Peyer's patch (tissue), 4 donors: ENCODE measurements around the gene RNASEH1. TPM values are rescaled to one million over a fixed set of nuclear protein-coding genes. Genes with fewer than 3 reads are reported as not detected.
A peak's percentile ranks its signal among the peaks of the same experiment; 100 is the strongest.

Source experiments
- DNase-seq, 3 donors: peaks; one replicate each; pipeline ENCODE4 v3.0.0-alpha.2; 2017 to 2019
- H3K27ac ChIP-seq, 4 donors: fragments of 200-600 bp; sonication (generic); one replicate each; pipeline ENCODE4 v1.5.1; 2016 to 2019
- H3K27me3 ChIP-seq, 2 donors: fragments of 200-600 bp; sonication (generic); one replicate each; pipeline ENCODE4 v1.5.1; 2019
- H3K36me3 ChIP-seq, 3 donors: fragments of 200-600 bp; sonication (generic); one replicate each; pipeline ENCODE4 v1.5.1; 2016 to 2019
- H3K4me1 ChIP-seq, 4 donors: fragments of 200-600 bp; sonication (generic); one replicate each; pipeline ENCODE4 v1.5.1; 2016 to 2019
- H3K4me3 ChIP-seq, 4 donors: fragments of 200-600 bp; sonication (generic); 1 replicate in 3 of 4; 2 replicates in 1 of 4; pipeline ENCODE4 v1.5.1; 2016 to 2019; ENCODE audit warnings: mild to moderate bottlenecking in 1 of 4
- H3K9me3 ChIP-seq, 4 donors: fragments of 200-600 bp; sonication (generic); one replicate each; pipeline ENCODE4 v1.5.1; 2016 to 2019; ENCODE audit warnings: mild to moderate bottlenecking in 1 of 4
- CTCF ChIP-seq, 6 experiments: fragments of 450-650 bp in 4 of 6; fragments of 200-600 bp in 2 of 6; sonication (generic) in 1 of 6; IDR thresholded peaks; one replicate each; pipeline ENCODE4 v1.5.1; 2017 to 2019; ENCODE audit warnings: antibody characterized with exemption in 6 of 6, mild to moderate bottlenecking in 3 of 6, moderate library complexity in 1 of 6
- POLR2A ChIP-seq, 2 donors: fragments of 450-650 bp; IDR thresholded peaks; one replicate each; pipeline ENCODE4 v1.5.1; 2017; ENCODE audit warnings: antibody characterized with exemption in 2 of 2, mild to moderate bottlenecking in 2 of 2, moderate library complexity in 2 of 2
- total RNA-seq, 4 donors: library from RNA; depleted of rRNA; stranded (reverse); fragments of >200 nt; gene quantifications; one replicate each; pipeline ENCODE4 v1.1.0, GENCODE V29; 2016

RNASEH1 gene
- total RNA-seq, 4 donors from 2014 or later = 8.2 to 42.9 (median 14.8) TPM

GRCh38 chr2:3557639-3558204 lies 411 bp downstream of the RNASEH1 start:
- peak overlapping the region; percentile 84 to 99 (median 94) for H3K27ac ChIP-seq
- H3K4me3 ChIP-seq = peak overlapping the region; percentile 71 to 100 (median 90)
- no peaks in the 10 kb centered on the region for H3K27me3 ChIP-seq
- peaks cover 0 to 34% (median 0%) of the 10 kb centered on the region in 3 donors for H3K36me3 ChIP-seq
- no peaks in the 10 kb centered on the region for H3K9me3 ChIP-seq
- TF ChIP-seq CTCF (IDR thresholded peaks at IDR 0.05) (no peak), POLR2A (IDR thresholded peaks at IDR 0.05) (no peak)
- no peak for DNase-seq
- H3K4me1 ChIP-seq = peaks cover 0 to 18% (median 2%) of the 10 kb centered on the region in 4 donors

GRCh38 chr2:3553946-3554345 lies 4.2 kb downstream of the RNASEH1 start:
- H3K36me3 ChIP-seq = peaks cover 0 to 70% (median 0%) of the 10 kb centered on the region in 3 donors

GRCh38 chr2:3547915-3548314 lies 10.2 kb downstream of the RNASEH1 start:
- TF ChIP-seq POLR2A (IDR thresholded peaks at IDR 0.05) (no peak), CTCF (IDR thresholded peaks at IDR 0.05) (no peak)
- H3K9me3 ChIP-seq = no peaks in the 10 kb centered on the region
- H3K4me1 ChIP-seq = no peaks in the 10 kb centered on the region
- H3K27me3 ChIP-seq = no peaks in the 10 kb centered on the region
- DNase-seq = no peak
- H3K4me3 ChIP-seq = no peak overlapping the region
- no peak overlapping the region for H3K27ac ChIP-seq
- H3K36me3 ChIP-seq = peaks cover 0 to 98% (median 3%) of the 10 kb centered on the region in 3 donors

More at GRCh38 chr2:3553946-3554345, 4.2 kb downstream of the RNASEH1 start:
- no peak overlapping the region for H3K27ac ChIP-seq
- no peak overlapping the region for H3K4me3 ChIP-seq
- H3K9me3 ChIP-seq = no peaks in the 10 kb centered on the region
- DNase-seq = no peak
- TF ChIP-seq POLR2A (IDR thresholded peaks at IDR 0.05) (no peak), CTCF (IDR thresholded peaks at IDR 0.05) (no peak)
- peaks cover 0 to 14% (median 2%) of the 10 kb centered on the region in 4 donors for H3K4me1 ChIP-seq
- no peaks in the 10 kb centered on the region for H3K27me3 ChIP-seq

- Histone ChIP-seq H3K27ac (no peak overlapping the region), H3K27me3 (no peaks in the 10 kb centered on the region), H3K36me3 (peaks cover 0 to 99% (median 3%) of the 10 kb centered on the region in 3 donors), H3K4me3 (no peak overlapping the region), H3K9me3 (no peaks in the 10 kb centered on the region), H3K4me1 (no peaks in the 10 kb centered on the region)
- DNase-seq = no peak
- TF ChIP-seq POLR2A (IDR thresholded peaks at IDR 0.05) = no peak
- no peak for TF ChIP-seq CTCF (IDR thresholded peaks at IDR 0.05)
Measured at GRCh38 chr2:3545788-3546478, 12.2 kb downstream of the RNASEH1 start.

GRCh38 chr2:3543023-3543683 lies 15.0 kb downstream of the RNASEH1 start:
- no peaks in the 10 kb centered on the region for H3K4me1 ChIP-seq
- H3K4me3 ChIP-seq = no peak overlapping the region
- H3K36me3 ChIP-seq = peaks cover 0 to 85% (median 3%) of the 10 kb centered on the region in 3 donors

More at GRCh38 chr2:3543023-3543683, 15.0 kb downstream of the RNASEH1 start:
- TF ChIP-seq CTCF (IDR thresholded peaks at IDR 0.05) (no peak), POLR2A (IDR thresholded peaks at IDR 0.05) (no peak)
- no peaks in the 10 kb centered on the region for H3K27me3 ChIP-seq
- no peak for DNase-seq
- H3K27ac ChIP-seq = no peak overlapping the region
- H3K9me3 ChIP-seq = no peaks in the 10 kb centered on the region
